Keratinocyte (primary cell): ENCODE measurements around the gene CRABP2. TPM values are rescaled to one million over a fixed set of nuclear protein-coding genes. Genes with fewer than 3 reads are reported as not detected.

Experiments
- DNase-seq: peaks from one replicate; pipeline ENCODE4 v3.0.0-alpha.2; 2011; ENCODE audit warnings: low read depth, missing footprints, low spot score
- FAIRE-seq: peaks from 2 replicates; lab custom pipeline; 2011; peaks lifted over from hg19 to GRCh38; lab: Jason Lieb, UNC
- H2AFZ ChIP-seq: 2 replicates; pipeline ENCODE4 v1.6.0; 2012; ENCODE audit warnings: low read length, control low read depth, inconsistent platforms; ENCODE audit not compliant: control insufficient read depth
- H3K27ac ChIP-seq: 2 replicates; pipeline ENCODE4 v1.5.1; 2011; ENCODE audit warnings: low read length; ENCODE audit not compliant: control insufficient read depth, insufficient read depth
- H3K27me3 ChIP-seq: 3 replicates; pipeline ENCODE4 v1.6.0; 2011; ENCODE audit warnings: low read length; ENCODE audit not compliant: control insufficient read depth, insufficient read depth; ENCODE audit errors: extremely low read depth
- H3K36me3 ChIP-seq, 2 experiments: 2 replicates in 1 of 2; 3 replicates in 1 of 2; pipeline ENCODE4 v1.5.1; 2011; ENCODE audit warnings: low read length in 2 of 2, mild to moderate bottlenecking in 1 of 2; ENCODE audit not compliant: control insufficient read depth in 2 of 2, insufficient read depth in 2 of 2; ENCODE audit errors: extremely low read depth in 1 of 2
- H3K4me1 ChIP-seq: 3 replicates; pipeline ENCODE4 v1.5.1; 2011; ENCODE audit warnings: low read length; ENCODE audit not compliant: control insufficient read depth, insufficient read depth; ENCODE audit errors: extremely low read depth
- H3K4me2 ChIP-seq: 3 replicates; pipeline ENCODE4 v1.6.0; 2011; ENCODE audit warnings: low read depth, low read length; ENCODE audit not compliant: control insufficient read depth, insufficient read depth; ENCODE audit errors: extremely low read depth
- H3K4me3 ChIP-seq, 3 experiments: fragments of 200-600 bp in 1 of 3; sonication (generic) in 1 of 3; 2 replicates in 2 of 3; 3 replicates in 1 of 3; pipeline ENCODE4 v1.5.1; 2011 to 2016; ENCODE audit warnings: low read length in 3 of 3, mild to moderate bottlenecking in 3 of 3, control low read depth in 2 of 3, inconsistent platforms in 1 of 3, low read depth in 1 of 3, mixed read lengths in 1 of 3, mixed run types in 1 of 3, moderate library complexity in 1 of 3; ENCODE audit not compliant: control insufficient read depth in 2 of 3, insufficient read depth in 2 of 3; ENCODE audit errors: extremely low read depth in 1 of 3
- H3K79me2 ChIP-seq: 2 replicates; pipeline ENCODE4 v1.6.0; 2012; ENCODE audit warnings: low read length; ENCODE audit not compliant: control insufficient read depth, insufficient read depth
- H3K9ac ChIP-seq: 3 replicates; pipeline ENCODE4 v1.6.0; 2011; ENCODE audit warnings: low read length; ENCODE audit not compliant: control insufficient read depth, insufficient read depth; ENCODE audit errors: extremely low read depth
- H3K9me1 ChIP-seq: 3 replicates; pipeline ENCODE4 v1.6.0; 2011; ENCODE audit warnings: low read length; ENCODE audit not compliant: control insufficient read depth, insufficient read depth; ENCODE audit errors: extremely low read depth
- H3K9me3 ChIP-seq: 2 replicates; pipeline ENCODE4 v1.5.1; 2012; ENCODE audit warnings: low read depth, low read length; ENCODE audit not compliant: control insufficient read depth
- H4K20me1 ChIP-seq: 3 replicates; pipeline ENCODE4 v1.6.0; 2011; ENCODE audit warnings: low read length; ENCODE audit not compliant: control insufficient read depth, insufficient read depth; ENCODE audit errors: extremely low read depth
- CTCF ChIP-seq, 3 experiments: IDR thresholded peaks in 1 of 3; conservative IDR thresholded peaks in 1 of 3; optimal IDR thresholded peaks in 1 of 3; 2 replicates in 2 of 3; 3 replicates in 1 of 3; pipeline versions ENCODE3 to v1.5.1; 2011; ENCODE audit warnings: low read length in 3 of 3, mild to moderate bottlenecking in 3 of 3, moderate library complexity in 2 of 3, control low read depth in 1 of 3, inconsistent platforms in 1 of 3; ENCODE audit not compliant: insufficient read depth in 2 of 3; ENCODE audit errors: extremely low read depth in 1 of 3
- EZH2 ChIP-seq: IDR thresholded peaks from one replicate; pipeline ENCODE4 v1.6.1; 2012; ENCODE audit warnings: inconsistent platforms, mild to moderate bottlenecking, low read length, moderate library complexity
- dilution Hi-C: fragments of 300-500 bp; cut with MboI; formaldehyde crosslinking; loops from one replicate; pipeline ENCODE4 v1.7.0; 2020; ENCODE audit warnings: low sequenced_read_pairs; ENCODE audit not compliant: extremely low pct_ligation_motif_present
- polyA plus RNA-seq, 5 experiments: library from polyadenylated mRNA; depleted of rRNA in 3 of 5; stranded (reverse) in 3 of 5; stranded (forward) in 1 of 5; unstranded in 1 of 5; fragments of >200 nt; gene quantifications; 1 replicate in 1 of 5; 2 replicates in 3 of 5; 3 replicates in 1 of 5; pipeline versions ENCODE4 v1.2.1 to v1.2.3, GENCODE V29; 2011 to 2012; ENCODE audit warnings: missing spikeins in 2 of 5, low read depth in 1 of 5, low replicate concordance in 1 of 5

CRABP2 gene
- polyA plus RNA-seq, 1 donor (not counting 4 experiments of a cell fraction or from before 2014, with no cell fraction given): 8.4 TPM

GRCh38 chr1:156707417-156708217 is 2.2 kb upstream of the CRABP2 start:
- H4K20me1 ChIP-seq: no peaks in the 10 kb centered on the region
- no peak overlapping the region for H2AFZ ChIP-seq
- no peak overlapping the region for H3K9ac ChIP-seq
- TF ChIP-seq CTCF (optimal IDR thresholded peaks at IDR 0.05 in 1 of 3, IDR thresholded peaks at IDR 0.05 in 1 of 3, conservative IDR thresholded peaks at IDR 0.05 in 1 of 3; ENCODE audit: extremely low read depth in 1 of 3, insufficient read depth in 2 of 3, low read length in 3 of 3): no peak
- no peak for TF ChIP-seq EZH2
- FAIRE-seq (no peak), DNase-seq (no peak)
- no peaks in the 10 kb centered on the region for H3K36me3 ChIP-seq
- H3K27me3 ChIP-seq: peaks cover 20% of the 10 kb centered on the region
- H3K4me1 ChIP-seq: peaks cover 37% of the 10 kb centered on the region
- no peaks in the 10 kb centered on the region for H3K79me2 ChIP-seq
- no peaks in the 10 kb centered on the region for H3K9me1 ChIP-seq
- no peaks in the 10 kb centered on the region for H3K9me3 ChIP-seq
- dilution Hi-C loops: no loop called here
- H3K27ac ChIP-seq: no peak overlapping the region
- no peak overlapping the region for H3K4me2 ChIP-seq
- no peak overlapping the region for H3K4me3 ChIP-seq

- no peak for TF ChIP-seq CTCF (optimal IDR thresholded peaks at IDR 0.05 in 1 of 3, IDR thresholded peaks at IDR 0.05 in 1 of 3, conservative IDR thresholded peaks at IDR 0.05 in 1 of 3; ENCODE audit: extremely low read depth in 1 of 3, insufficient read depth in 2 of 3, low read length in 3 of 3)
- no peak for TF ChIP-seq EZH2
- dilution Hi-C loops: no loop called here
These were observed 1.5 kb upstream of the CRABP2 start for GRCh38 chr1:156706657-156707416.

More at GRCh38 chr1:156706657-156707416, 1.5 kb upstream of the CRABP2 start:
- no peak overlapping the region for H3K9ac ChIP-seq
- no peak overlapping the region for H2AFZ ChIP-seq
- no peaks in the 10 kb centered on the region for H3K36me3 ChIP-seq
- no peaks in the 10 kb centered on the region for H3K9me3 ChIP-seq
- peaks cover 20% of the 10 kb centered on the region for H3K27me3 ChIP-seq
- H3K4me2 ChIP-seq: peak overlapping the region; percentile 89
- DNase-seq: no peak
- H3K79me2 ChIP-seq: no peaks in the 10 kb centered on the region
- no peaks in the 10 kb centered on the region for H4K20me1 ChIP-seq
- peaks cover 37% of the 10 kb centered on the region for H3K4me1 ChIP-seq
- no peak for FAIRE-seq
- no peak overlapping the region for H3K27ac ChIP-seq
- no peaks in the 10 kb centered on the region for H3K9me1 ChIP-seq
- peak overlapping the region in 2 of 3 experiments; percentile 2 to 50 for H3K4me3 ChIP-seq
